Measurements from ENCODE around the gene NFX1. TPM values are rescaled to one million over a fixed set of nuclear protein-coding genes. Genes with fewer than 3 reads are reported as not detected.

NFX1 gene
- total RNA-seq, 1 donor from 2014 or later, result 31.4 TPM

GRCh38 chr9:33318781-33319180, 28.5 kb downstream of the NFX1 start:
- peaks cover 98% of the 10 kb centered on the region for H3K36me3 ChIP-seq
- peak overlapping the region; percentile 21 for H3K27ac ChIP-seq (replicated peaks)
- no peaks in the 10 kb centered on the region for H3K27me3 ChIP-seq (ENCODE audit: low read depth)
- no peak for DNase-seq
- no peak overlapping the region for H3K4me3 ChIP-seq
- H3K9me3 ChIP-seq (replicated peaks), result no peaks in the 10 kb centered on the region
- intact Hi-C loops (cut with micrococcal nuclease), result no loop called here
- H3K4me1 ChIP-seq, result peaks cover 36% of the 10 kb centered on the region
- TF ChIP-seq, protein P1, sequence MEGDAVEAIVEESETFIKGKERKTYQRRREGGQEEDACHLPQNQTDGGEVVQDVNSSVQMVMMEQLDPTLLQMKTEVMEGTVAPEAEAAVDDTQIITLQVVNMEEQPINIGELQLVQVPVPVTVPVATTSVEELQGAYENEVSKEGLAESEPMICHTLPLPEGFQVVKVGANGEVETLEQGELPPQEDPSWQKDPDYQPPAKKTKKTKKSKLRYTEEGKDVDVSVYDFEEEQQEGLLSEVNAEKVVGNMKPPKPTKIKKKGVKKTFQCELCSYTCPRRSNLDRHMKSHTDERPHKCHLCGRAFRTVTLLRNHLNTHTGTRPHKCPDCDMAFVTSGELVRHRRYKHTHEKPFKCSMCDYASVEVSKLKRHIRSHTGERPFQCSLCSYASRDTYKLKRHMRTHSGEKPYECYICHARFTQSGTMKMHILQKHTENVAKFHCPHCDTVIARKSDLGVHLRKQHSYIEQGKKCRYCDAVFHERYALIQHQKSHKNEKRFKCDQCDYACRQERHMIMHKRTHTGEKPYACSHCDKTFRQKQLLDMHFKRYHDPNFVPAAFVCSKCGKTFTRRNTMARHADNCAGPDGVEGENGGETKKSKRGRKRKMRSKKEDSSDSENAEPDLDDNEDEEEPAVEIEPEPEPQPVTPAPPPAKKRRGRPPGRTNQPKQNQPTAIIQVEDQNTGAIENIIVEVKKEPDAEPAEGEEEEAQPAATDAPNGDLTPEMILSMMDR (IDR thresholded peaks at IDR 0.05; ENCODE audit: borderline replicate concordance), result no peak

DNA sequence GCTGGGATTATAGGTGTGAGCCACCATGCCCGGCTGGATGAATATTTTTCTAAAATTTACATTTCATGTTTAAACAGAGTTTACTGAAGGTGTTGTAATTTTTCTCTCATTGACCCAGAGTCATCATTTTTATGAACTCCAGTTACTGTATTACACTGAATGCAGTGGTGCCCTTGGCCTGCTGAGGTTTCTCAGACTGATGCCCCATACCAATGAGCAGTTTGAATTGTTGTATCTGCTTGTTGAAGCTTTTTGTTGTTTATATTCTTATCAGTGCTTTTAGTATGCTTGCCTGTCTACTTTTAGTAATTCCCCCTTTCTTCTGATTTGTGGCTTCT, 29.9 kb downstream of the NFX1 start:
- peaks cover 36% of the 10 kb centered on the region for H3K4me1 ChIP-seq
- H3K27me3 ChIP-seq (ENCODE audit: low read depth), result no peaks in the 10 kb centered on the region
- DNase-seq, result no peak
- H3K4me3 ChIP-seq, result no peak overlapping the region
- H3K9me3 ChIP-seq (replicated peaks), result no peaks in the 10 kb centered on the region
- TF ChIP-seq, protein P1 (IDR thresholded peaks at IDR 0.05; ENCODE audit: borderline replicate concordance), result no peak
- peaks cover 95% of the 10 kb centered on the region for H3K36me3 ChIP-seq
- intact Hi-C loops (cut with micrococcal nuclease), result no loop called here
- peak overlapping the region; percentile 52 for H3K27ac ChIP-seq (replicated peaks)

GRCh38 chr9:33320568-33321261, 30.4 kb downstream of the NFX1 start:
- Histone ChIP-seq H3K36me3 (peaks cover 95% of the 10 kb centered on the region), H3K4me1 (peaks cover 36% of the 10 kb centered on the region), H3K27ac (replicated peaks) (peak overlapping the region; percentile 52), H3K9me3 (replicated peaks) (no peaks in the 10 kb centered on the region), H3K27me3 (ENCODE audit: low read depth) (no peaks in the 10 kb centered on the region), H3K4me3 (no peak overlapping the region)
- no peak for DNase-seq
- TF ChIP-seq, protein P1 (IDR thresholded peaks at IDR 0.05; ENCODE audit: borderline replicate concordance), result no peak
- intact Hi-C loops (cut with micrococcal nuclease), result no loop called here

- Histone ChIP-seq H3K9me3 (replicated peaks) (no peaks in the 10 kb centered on the region), H3K27me3 (ENCODE audit: low read depth) (no peaks in the 10 kb centered on the region), H3K27ac (replicated peaks) (peak overlapping the region; percentile 86), H3K36me3 (peaks cover 84% of the 10 kb centered on the region), H3K4me1 (peaks cover 25% of the 10 kb centered on the region), H3K4me3 (no peak overlapping the region)
- intact Hi-C loops (cut with micrococcal nuclease), result no loop called here
- TF ChIP-seq, protein P1 (IDR thresholded peaks at IDR 0.05; ENCODE audit: borderline replicate concordance), result no peak
- no peak for DNase-seq
Observed at GRCh38 chr9:33329117-33329563, 38.8 kb downstream of the NFX1 start.

- Histone ChIP-seq H3K4me3 (no peak overlapping the region), H3K36me3 (peaks cover 84% of the 10 kb centered on the region), H3K9me3 (replicated peaks) (no peaks in the 10 kb centered on the region), H3K27ac (replicated peaks) (peak overlapping the region; percentile 86), H3K4me1 (peaks cover 25% of the 10 kb centered on the region), H3K27me3 (ENCODE audit: low read depth) (no peaks in the 10 kb centered on the region)
- DNase-seq, result no peak
- intact Hi-C loops (cut with micrococcal nuclease), result no loop called here
- TF ChIP-seq, protein P1 (IDR thresholded peaks at IDR 0.05; ENCODE audit: borderline replicate concordance), result no peak
Observed at GRCh38 chr9:33329979-33330378, 39.7 kb downstream of the NFX1 start.
